ENCODE measurements around the gene ADAMTS7. TPM values are rescaled to one million over a fixed set of nuclear protein-coding genes. Genes with fewer than 3 reads are reported as not detected.
A peak's percentile ranks its signal among the peaks of the same experiment; 100 is the strongest.

Gene ADAMTS7, protein sequence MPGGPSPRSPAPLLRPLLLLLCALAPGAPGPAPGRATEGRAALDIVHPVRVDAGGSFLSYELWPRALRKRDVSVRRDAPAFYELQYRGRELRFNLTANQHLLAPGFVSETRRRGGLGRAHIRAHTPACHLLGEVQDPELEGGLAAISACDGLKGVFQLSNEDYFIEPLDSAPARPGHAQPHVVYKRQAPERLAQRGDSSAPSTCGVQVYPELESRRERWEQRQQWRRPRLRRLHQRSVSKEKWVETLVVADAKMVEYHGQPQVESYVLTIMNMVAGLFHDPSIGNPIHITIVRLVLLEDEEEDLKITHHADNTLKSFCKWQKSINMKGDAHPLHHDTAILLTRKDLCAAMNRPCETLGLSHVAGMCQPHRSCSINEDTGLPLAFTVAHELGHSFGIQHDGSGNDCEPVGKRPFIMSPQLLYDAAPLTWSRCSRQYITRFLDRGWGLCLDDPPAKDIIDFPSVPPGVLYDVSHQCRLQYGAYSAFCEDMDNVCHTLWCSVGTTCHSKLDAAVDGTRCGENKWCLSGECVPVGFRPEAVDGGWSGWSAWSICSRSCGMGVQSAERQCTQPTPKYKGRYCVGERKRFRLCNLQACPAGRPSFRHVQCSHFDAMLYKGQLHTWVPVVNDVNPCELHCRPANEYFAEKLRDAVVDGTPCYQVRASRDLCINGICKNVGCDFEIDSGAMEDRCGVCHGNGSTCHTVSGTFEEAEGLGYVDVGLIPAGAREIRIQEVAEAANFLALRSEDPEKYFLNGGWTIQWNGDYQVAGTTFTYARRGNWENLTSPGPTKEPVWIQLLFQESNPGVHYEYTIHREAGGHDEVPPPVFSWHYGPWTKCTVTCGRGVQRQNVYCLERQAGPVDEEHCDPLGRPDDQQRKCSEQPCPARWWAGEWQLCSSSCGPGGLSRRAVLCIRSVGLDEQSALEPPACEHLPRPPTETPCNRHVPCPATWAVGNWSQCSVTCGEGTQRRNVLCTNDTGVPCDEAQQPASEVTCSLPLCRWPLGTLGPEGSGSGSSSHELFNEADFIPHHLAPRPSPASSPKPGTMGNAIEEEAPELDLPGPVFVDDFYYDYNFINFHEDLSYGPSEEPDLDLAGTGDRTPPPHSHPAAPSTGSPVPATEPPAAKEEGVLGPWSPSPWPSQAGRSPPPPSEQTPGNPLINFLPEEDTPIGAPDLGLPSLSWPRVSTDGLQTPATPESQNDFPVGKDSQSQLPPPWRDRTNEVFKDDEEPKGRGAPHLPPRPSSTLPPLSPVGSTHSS (N-terminal part only)
- polyA plus RNA-seq = 31.5 and 37.7 TPM in 2 replicates
- 31.8 and 34.3 TPM in 2 replicates for polyA minus RNA-seq

DNA sequence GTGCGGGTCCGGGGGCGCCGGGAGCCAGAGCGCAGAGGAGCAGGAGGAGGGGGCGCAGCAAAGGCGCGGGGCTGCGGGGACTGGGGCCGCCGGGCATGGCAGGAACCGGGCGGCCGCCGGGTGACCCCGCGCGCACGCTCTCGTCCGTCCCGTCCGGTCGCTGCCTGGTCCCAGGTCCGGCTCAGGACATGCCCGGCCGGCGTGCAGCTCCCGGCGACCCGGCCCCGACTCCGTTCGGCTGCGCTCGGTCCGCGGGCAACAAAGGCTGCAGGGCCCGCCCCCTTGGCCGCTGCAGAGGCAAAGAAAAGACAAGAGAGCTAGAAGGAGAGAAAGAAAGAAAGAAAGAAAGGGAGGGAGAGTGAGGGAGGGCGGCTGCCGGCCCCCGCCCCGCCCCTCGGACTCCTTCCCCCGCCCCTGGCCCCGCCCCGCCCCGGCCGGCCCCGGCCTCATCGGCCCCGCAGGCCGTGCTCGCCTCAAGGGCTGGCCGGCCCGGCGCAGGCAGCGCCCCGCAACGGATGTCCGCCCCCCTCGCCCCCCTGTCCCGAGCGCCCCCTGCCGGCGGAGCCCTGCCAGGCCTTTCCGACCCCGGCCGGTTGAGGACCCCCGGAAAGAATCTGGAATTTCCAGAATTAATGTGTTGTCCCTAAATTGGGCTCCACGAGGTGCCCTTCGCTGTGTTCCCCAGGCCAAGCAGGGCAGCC is at the start of gene ADAMTS7:
ADAMTS7 (minus strand) TSS at position 341 of the 701 bp plus-strand sequence; CDS start at position 97, 244 bp downstream.
- TF ChIP-seq, protein P1, sequence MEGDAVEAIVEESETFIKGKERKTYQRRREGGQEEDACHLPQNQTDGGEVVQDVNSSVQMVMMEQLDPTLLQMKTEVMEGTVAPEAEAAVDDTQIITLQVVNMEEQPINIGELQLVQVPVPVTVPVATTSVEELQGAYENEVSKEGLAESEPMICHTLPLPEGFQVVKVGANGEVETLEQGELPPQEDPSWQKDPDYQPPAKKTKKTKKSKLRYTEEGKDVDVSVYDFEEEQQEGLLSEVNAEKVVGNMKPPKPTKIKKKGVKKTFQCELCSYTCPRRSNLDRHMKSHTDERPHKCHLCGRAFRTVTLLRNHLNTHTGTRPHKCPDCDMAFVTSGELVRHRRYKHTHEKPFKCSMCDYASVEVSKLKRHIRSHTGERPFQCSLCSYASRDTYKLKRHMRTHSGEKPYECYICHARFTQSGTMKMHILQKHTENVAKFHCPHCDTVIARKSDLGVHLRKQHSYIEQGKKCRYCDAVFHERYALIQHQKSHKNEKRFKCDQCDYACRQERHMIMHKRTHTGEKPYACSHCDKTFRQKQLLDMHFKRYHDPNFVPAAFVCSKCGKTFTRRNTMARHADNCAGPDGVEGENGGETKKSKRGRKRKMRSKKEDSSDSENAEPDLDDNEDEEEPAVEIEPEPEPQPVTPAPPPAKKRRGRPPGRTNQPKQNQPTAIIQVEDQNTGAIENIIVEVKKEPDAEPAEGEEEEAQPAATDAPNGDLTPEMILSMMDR (IDR thresholded peaks at IDR 0.05; ENCODE audit: poor library complexity, severe bottlenecking) = peak; percentile 70
- TF ChIP-seq SMC3 (conservative IDR thresholded peaks at IDR 0.05; ENCODE audit: poor library complexity) = no peak
- TF ChIP-seq MXI1 (conservative IDR thresholded peaks at IDR 0.05; ENCODE audit: poor library complexity, severe bottlenecking) = peak; percentile 12
- TF ChIP-seq POLR2AphosphoS5 (IDR thresholded peaks at IDR 0.05) = peak; percentile 62
- Histone ChIP-seq H3K9ac (ENCODE audit: low read length) (peak within 1 kb of the TSS; percentile 90), H3K4me3 (ENCODE audit: low read length) (peak within 1 kb of the TSS; percentile 95), H3K9me3 (ENCODE audit: low read length) (no peaks in the 10 kb centered on the region), H3K36me3 (ENCODE audit: insufficient read depth, low read length) (no peaks in the 10 kb centered on the region), H3K27me3 (ENCODE audit: insufficient read depth, low read depth, low read length) (no peaks in the 10 kb centered on the region), H3K4me2 (ENCODE audit: low read length) (peak within 1 kb of the TSS; percentile 51), H3F3A (ENCODE audit: insufficient read depth, low read length, poor library complexity, severe bottlenecking) (no peaks in the 10 kb centered on the region), H4K20me1 (ENCODE audit: insufficient read depth) (no peaks in the 10 kb centered on the region), H3K27ac (ENCODE audit: low read length) (peak within 1 kb of the TSS; percentile 79), H3K9me2 (ENCODE audit: insufficient read depth, low read length) (no peaks in the 10 kb centered on the region), H2AFZ (ENCODE audit: low read depth, low read length) (peak within 1 kb of the TSS; percentile 94), H3K79me2 (replicated peaks; ENCODE audit: insufficient read depth, low read length) (peaks cover 33% of the 10 kb centered on the region)

DNA sequence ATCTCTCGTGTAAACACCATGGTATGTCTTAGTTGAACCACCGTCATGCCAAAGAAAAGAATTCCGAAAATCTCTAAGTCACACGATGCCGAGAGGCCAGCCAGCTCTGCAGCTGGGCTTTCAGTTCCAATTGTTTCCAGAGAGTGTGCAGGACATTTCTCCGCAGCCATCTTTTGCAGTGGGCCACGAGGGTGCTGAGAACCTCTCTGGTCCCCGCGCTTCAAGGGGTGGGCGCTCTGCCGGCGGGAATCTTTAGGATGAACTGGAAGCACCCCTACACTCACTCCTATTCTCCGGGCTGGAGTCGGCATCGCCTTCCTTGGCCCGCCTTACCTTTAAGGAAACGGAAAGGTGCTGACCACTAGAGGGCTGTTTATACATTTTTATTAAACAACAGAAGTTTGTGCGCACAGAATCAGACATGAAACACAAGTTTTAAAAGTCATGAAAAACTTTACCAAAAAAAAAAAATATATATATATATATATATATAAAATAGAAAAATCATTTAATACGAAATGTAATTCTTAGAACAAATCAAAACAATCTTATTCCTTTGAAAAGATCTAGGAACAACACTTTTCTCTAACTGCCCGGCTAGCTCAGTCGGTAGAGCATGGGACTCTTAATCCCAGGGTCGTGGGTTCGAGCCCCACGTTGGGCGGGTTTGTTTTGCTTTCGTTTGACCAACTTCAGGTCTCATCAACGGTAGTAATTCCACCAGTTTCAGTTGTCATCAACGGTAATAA is 48.9 kb upstream of the ADAMTS7 start:
- Histone ChIP-seq H3K9me3 (ENCODE audit: low read length) (no peaks in the 10 kb centered on the region), H3K9me2 (ENCODE audit: insufficient read depth, low read length) (no peaks in the 10 kb centered on the region), H3K36me3 (ENCODE audit: insufficient read depth, low read length) (no peaks in the 10 kb centered on the region), H3K4me2 (ENCODE audit: low read length) (no peak overlapping the region), H3F3A (ENCODE audit: insufficient read depth, low read length, poor library complexity, severe bottlenecking) (no peaks in the 10 kb centered on the region), H3K79me2 (replicated peaks; ENCODE audit: insufficient read depth, low read length) (no peaks in the 10 kb centered on the region), H4K20me1 (ENCODE audit: insufficient read depth) (no peaks in the 10 kb centered on the region), H3K4me3 (ENCODE audit: low read length) (peak overlapping the region; percentile 62), H3K27ac (ENCODE audit: low read length) (no peak overlapping the region), H3K9ac (ENCODE audit: low read length) (peak overlapping the region; percentile 39), H3K27me3 (ENCODE audit: insufficient read depth, low read depth, low read length) (no peaks in the 10 kb centered on the region), H2AFZ (ENCODE audit: low read depth, low read length) (no peak overlapping the region)
- peak; percentile 30 for TF ChIP-seq RAD21 (conservative IDR thresholded peaks at IDR 0.05)
- no peak for TF ChIP-seq TAF1 (IDR thresholded peaks at IDR 0.05; ENCODE audit: low read depth)
- no peak for TF ChIP-seq EP300 (conservative IDR thresholded peaks at IDR 0.05; ENCODE audit: poor library complexity, severe bottlenecking)
- TF ChIP-seq, protein P1 (IDR thresholded peaks at IDR 0.05; ENCODE audit: poor library complexity, severe bottlenecking) = peak; percentile 57
- TF ChIP-seq SMC3 (conservative IDR thresholded peaks at IDR 0.05; ENCODE audit: poor library complexity) = peak; percentile 25
- no peak for TF ChIP-seq EZH2 (IDR thresholded peaks at IDR 0.05; ENCODE audit: borderline replicate concordance, insufficient read depth, low read length, poor library complexity, severe bottlenecking)
- no peak for TF ChIP-seq MXI1 (conservative IDR thresholded peaks at IDR 0.05; ENCODE audit: poor library complexity, severe bottlenecking)
- TF ChIP-seq, protein P2, sequence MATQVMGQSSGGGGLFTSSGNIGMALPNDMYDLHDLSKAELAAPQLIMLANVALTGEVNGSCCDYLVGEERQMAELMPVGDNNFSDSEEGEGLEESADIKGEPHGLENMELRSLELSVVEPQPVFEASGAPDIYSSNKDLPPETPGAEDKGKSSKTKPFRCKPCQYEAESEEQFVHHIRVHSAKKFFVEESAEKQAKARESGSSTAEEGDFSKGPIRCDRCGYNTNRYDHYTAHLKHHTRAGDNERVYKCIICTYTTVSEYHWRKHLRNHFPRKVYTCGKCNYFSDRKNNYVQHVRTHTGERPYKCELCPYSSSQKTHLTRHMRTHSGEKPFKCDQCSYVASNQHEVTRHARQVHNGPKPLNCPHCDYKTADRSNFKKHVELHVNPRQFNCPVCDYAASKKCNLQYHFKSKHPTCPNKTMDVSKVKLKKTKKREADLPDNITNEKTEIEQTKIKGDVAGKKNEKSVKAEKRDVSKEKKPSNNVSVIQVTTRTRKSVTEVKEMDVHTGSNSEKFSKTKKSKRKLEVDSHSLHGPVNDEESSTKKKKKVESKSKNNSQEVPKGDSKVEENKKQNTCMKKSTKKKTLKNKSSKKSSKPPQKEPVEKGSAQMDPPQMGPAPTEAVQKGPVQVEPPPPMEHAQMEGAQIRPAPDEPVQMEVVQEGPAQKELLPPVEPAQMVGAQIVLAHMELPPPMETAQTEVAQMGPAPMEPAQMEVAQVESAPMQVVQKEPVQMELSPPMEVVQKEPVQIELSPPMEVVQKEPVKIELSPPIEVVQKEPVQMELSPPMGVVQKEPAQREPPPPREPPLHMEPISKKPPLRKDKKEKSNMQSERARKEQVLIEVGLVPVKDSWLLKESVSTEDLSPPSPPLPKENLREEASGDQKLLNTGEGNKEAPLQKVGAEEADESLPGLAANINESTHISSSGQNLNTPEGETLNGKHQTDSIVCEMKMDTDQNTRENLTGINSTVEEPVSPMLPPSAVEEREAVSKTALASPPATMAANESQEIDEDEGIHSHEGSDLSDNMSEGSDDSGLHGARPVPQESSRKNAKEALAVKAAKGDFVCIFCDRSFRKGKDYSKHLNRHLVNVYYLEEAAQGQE (IDR thresholded peaks at IDR 0.05; ENCODE audit: borderline replicate concordance) = no peak

Data from neural cell (in vitro differentiated cells).